ENCODE measurements around the gene SH3BP5. TPM values are rescaled to one million over a fixed set of nuclear protein-coding genes. Genes with fewer than 3 reads are reported as not detected.

SH3BP5 gene
- total RNA-seq, 1 experiment from 2014 or later = 20.3 TPM

- Histone ChIP-seq H3K36me3 (ENCODE audit: insufficient read depth, low read length, poor library complexity, severe bottlenecking) (no peaks in the 10 kb centered on the region), H3K27me3 (replicated peaks; ENCODE audit: insufficient read depth, low read depth, low read length, poor library complexity) (no peaks in the 10 kb centered on the region), H3K4me1 (ENCODE audit: insufficient read depth, low read length, poor library complexity, severe bottlenecking) (peaks cover 21% of the 10 kb centered on the region), H3K27ac (ENCODE audit: low read depth, low read length, poor library complexity, severe bottlenecking) (no peak overlapping the region), H3K4me3 (ENCODE audit: low read depth, low read length, poor library complexity, severe bottlenecking) (no peak overlapping the region), H3K9me3 (ENCODE audit: low read depth, low read length, poor library complexity, severe bottlenecking) (no peaks in the 10 kb centered on the region)
- TF ChIP-seq EZH2 (IDR thresholded peaks at IDR 0.05; ENCODE audit: borderline replicate concordance, low read depth, low read length, poor library complexity, severe bottlenecking) = no peak
- TF ChIP-seq CTCF (conservative IDR thresholded peaks at IDR 0.05; ENCODE audit: low read depth, low read length) = no peak
- ChIA-PET CTCF (no interaction called here), POLR2A (ENCODE audit: low non-redundant PET) (no interaction called here)
- intact Hi-C loops (cut with micrococcal nuclease; ENCODE audit: unreplicated experiment) = no loop called here
- DNase-seq (ENCODE audit: low spot score) = no peak
- no TSS peak for BruUV-seq (replicated peaks)
These were observed 8.8 kb upstream of the SH3BP5 start for GRCh38 chr3:15341030-15341726.

- H3K27me3 ChIP-seq (replicated peaks; ENCODE audit: insufficient read depth, low read depth, low read length, poor library complexity) = no peaks in the 10 kb centered on the region
- H3K27ac ChIP-seq (ENCODE audit: low read depth, low read length, poor library complexity, severe bottlenecking) = no peak overlapping the region
- ChIA-PET POLR2A (ENCODE audit: low non-redundant PET) (no interaction called here), CTCF (interaction anchor here (1.0 kb wide), 1 partner anchor 10 kb away, joined by 3 read pairs; no protein-coding TSS in a partner anchor)
- BruUV-seq (replicated peaks) = no TSS peak
- no peak overlapping the region for H3K4me3 ChIP-seq (ENCODE audit: low read depth, low read length, poor library complexity, severe bottlenecking)
- peaks cover 21% of the 10 kb centered on the region for H3K4me1 ChIP-seq (ENCODE audit: insufficient read depth, low read length, poor library complexity, severe bottlenecking)
- peak; percentile 88 for DNase-seq (ENCODE audit: low spot score)
- no peaks in the 10 kb centered on the region for H3K9me3 ChIP-seq (ENCODE audit: low read depth, low read length, poor library complexity, severe bottlenecking)
- H3K36me3 ChIP-seq (ENCODE audit: insufficient read depth, low read length, poor library complexity, severe bottlenecking) = no peaks in the 10 kb centered on the region
- intact Hi-C loops (cut with micrococcal nuclease; ENCODE audit: unreplicated experiment) = no loop called here
- TF ChIP-seq CTCF (conservative IDR thresholded peaks at IDR 0.05; ENCODE audit: low read depth, low read length) = no peak
- no peak for TF ChIP-seq EZH2 (IDR thresholded peaks at IDR 0.05; ENCODE audit: borderline replicate concordance, low read depth, low read length, poor library complexity, severe bottlenecking)
These were observed 7.4 kb upstream of the SH3BP5 start for GRCh38 chr3:15339786-15340215.

- no peaks in the 10 kb centered on the region for H3K27me3 ChIP-seq (replicated peaks; ENCODE audit: insufficient read depth, low read depth, low read length, poor library complexity)
- H3K36me3 ChIP-seq (ENCODE audit: insufficient read depth, low read length, poor library complexity, severe bottlenecking) = no peaks in the 10 kb centered on the region
- no peaks in the 10 kb centered on the region for H3K9me3 ChIP-seq (ENCODE audit: low read depth, low read length, poor library complexity, severe bottlenecking)
- TF ChIP-seq CTCF (conservative IDR thresholded peaks at IDR 0.05; ENCODE audit: low read depth, low read length) (no peak), EZH2 (IDR thresholded peaks at IDR 0.05; ENCODE audit: borderline replicate concordance, low read depth, low read length, poor library complexity, severe bottlenecking) (no peak)
- ChIA-PET POLR2A (ENCODE audit: low non-redundant PET) (no interaction called here), CTCF (no interaction called here)
- no peak for DNase-seq (ENCODE audit: low spot score)
- BruUV-seq (replicated peaks) = no TSS peak
- no peak overlapping the region for H3K27ac ChIP-seq (ENCODE audit: low read depth, low read length, poor library complexity, severe bottlenecking)
- H3K4me1 ChIP-seq (ENCODE audit: insufficient read depth, low read length, poor library complexity, severe bottlenecking) = peaks cover 21% of the 10 kb centered on the region
- no peak overlapping the region for H3K4me3 ChIP-seq (ENCODE audit: low read depth, low read length, poor library complexity, severe bottlenecking)
- intact Hi-C loops (cut with micrococcal nuclease; ENCODE audit: unreplicated experiment) = no loop called here
These were observed 6.6 kb upstream of the SH3BP5 start for GRCh38 chr3:15339001-15339400.
